A549 (cell line): ENCODE measurements around the gene MED4.

ENCODE experiments used
- GATA3 ChIP-seq: IDR thresholded peaks from 2 replicates; pipeline ENCODE4 v1.6.1; 2012; ENCODE audit warnings: borderline replicate concordance
- HDAC2 ChIP-seq: fragments of 200-600 bp; sonication (generic); IDR thresholded peaks from 2 replicates; pipeline ENCODE4 v1.6.1; 2016
- HOXA7 ChIP-seq: fragments of 250-450 bp; sonication (Bioruptor Pico); IDR thresholded peaks from 2 replicates; pipeline ENCODE4 v1.5.0; 2020; ENCODE audit warnings: mild to moderate bottlenecking, moderate library complexity
- KDM5A ChIP-seq: fragments of 200-600 bp; sonication (generic); IDR thresholded peaks from 2 replicates; pipeline ENCODE4 v1.6.1; 2016; ENCODE audit warnings: antibody characterized with exemption, mild to moderate bottlenecking
- POLR2A ChIP-seq: IDR thresholded peaks from 2 replicates; pipeline ENCODE4 v1.6.1; 2012; ENCODE audit warnings: mild to moderate bottlenecking, low read length
- SMC3 ChIP-seq: fragments of >200 bp; sonication (Bioruptor Twin); formaldehyde crosslinking; IDR thresholded peaks from 3 replicates; pipeline ENCODE4 v1.6.1; 2018; ENCODE audit warnings: inconsistent platforms
- ZFP36 ChIP-seq: fragments of 450-650 bp; IDR thresholded peaks from 2 replicates; pipeline ENCODE4 v1.6.1; 2014; ENCODE audit warnings: borderline replicate concordance; ENCODE audit not compliant: partially characterized antibody
- TF ChIP-seq, protein P1 (sequence below): fragments of >200 bp; sonication (Bioruptor Twin); formaldehyde crosslinking; IDR thresholded peaks from 3 replicates; pipeline ENCODE4 v1.5.1; 2016
- TF ChIP-seq, protein P2 (sequence below): fragments of >200 bp; sonication (Bioruptor Twin); formaldehyde crosslinking; IDR thresholded peaks from 3 replicates; pipeline ENCODE4 v1.6.1; 2016
- TF ChIP-seq, protein P3 (sequence below): fragments of 450-650 bp; IDR thresholded peaks from 2 replicates; pipeline ENCODE4 v1.6.1; 2014; ENCODE audit warnings: antibody characterized with exemption
- TF ChIP-seq, protein P4 (sequence below): fragments of 150-350 bp; IDR thresholded peaks from 2 replicates; pipeline ENCODE4 v1.6.1; 2014; ENCODE audit warnings: low read depth, mild to moderate bottlenecking, low read length

DNA sequence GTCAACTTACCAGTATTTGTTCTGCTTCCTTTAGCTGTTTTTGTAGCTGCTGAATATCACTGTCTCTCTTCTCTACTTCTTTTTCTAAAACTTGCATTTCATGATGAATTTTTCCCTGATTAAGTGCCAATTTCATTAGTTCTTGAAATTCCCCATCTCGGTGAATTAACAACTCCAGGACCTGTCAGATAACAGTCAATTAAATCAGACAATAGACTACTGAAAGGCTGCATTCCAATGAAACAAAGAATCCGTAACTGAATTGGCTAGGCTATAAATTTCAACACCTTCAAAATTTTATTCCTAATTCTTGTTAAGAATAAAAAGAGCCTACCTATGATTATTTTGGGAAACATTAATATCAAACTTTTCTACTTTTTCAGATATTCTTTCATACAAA, 8.6 kb downstream of the MED4 start:
- TF ChIP-seq ZFP36 (no peak), HDAC2 (no peak), KDM5A (no peak), HOXA7 (CRISPR knock-in tag) (no peak), GATA3 (no peak), SMC3 (no peak), POLR2A (no peak)
- TF ChIP-seq, protein P1, sequence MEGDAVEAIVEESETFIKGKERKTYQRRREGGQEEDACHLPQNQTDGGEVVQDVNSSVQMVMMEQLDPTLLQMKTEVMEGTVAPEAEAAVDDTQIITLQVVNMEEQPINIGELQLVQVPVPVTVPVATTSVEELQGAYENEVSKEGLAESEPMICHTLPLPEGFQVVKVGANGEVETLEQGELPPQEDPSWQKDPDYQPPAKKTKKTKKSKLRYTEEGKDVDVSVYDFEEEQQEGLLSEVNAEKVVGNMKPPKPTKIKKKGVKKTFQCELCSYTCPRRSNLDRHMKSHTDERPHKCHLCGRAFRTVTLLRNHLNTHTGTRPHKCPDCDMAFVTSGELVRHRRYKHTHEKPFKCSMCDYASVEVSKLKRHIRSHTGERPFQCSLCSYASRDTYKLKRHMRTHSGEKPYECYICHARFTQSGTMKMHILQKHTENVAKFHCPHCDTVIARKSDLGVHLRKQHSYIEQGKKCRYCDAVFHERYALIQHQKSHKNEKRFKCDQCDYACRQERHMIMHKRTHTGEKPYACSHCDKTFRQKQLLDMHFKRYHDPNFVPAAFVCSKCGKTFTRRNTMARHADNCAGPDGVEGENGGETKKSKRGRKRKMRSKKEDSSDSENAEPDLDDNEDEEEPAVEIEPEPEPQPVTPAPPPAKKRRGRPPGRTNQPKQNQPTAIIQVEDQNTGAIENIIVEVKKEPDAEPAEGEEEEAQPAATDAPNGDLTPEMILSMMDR: no peak
- TF ChIP-seq, protein P2, sequence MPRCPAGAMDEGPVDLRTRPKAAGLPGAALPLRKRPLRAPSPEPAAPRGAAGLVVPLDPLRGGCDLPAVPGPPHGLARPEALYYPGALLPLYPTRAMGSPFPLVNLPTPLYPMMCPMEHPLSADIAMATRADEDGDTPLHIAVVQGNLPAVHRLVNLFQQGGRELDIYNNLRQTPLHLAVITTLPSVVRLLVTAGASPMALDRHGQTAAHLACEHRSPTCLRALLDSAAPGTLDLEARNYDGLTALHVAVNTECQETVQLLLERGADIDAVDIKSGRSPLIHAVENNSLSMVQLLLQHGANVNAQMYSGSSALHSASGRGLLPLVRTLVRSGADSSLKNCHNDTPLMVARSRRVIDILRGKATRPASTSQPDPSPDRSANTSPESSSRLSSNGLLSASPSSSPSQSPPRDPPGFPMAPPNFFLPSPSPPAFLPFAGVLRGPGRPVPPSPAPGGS: no peak
- TF ChIP-seq, protein P3, sequence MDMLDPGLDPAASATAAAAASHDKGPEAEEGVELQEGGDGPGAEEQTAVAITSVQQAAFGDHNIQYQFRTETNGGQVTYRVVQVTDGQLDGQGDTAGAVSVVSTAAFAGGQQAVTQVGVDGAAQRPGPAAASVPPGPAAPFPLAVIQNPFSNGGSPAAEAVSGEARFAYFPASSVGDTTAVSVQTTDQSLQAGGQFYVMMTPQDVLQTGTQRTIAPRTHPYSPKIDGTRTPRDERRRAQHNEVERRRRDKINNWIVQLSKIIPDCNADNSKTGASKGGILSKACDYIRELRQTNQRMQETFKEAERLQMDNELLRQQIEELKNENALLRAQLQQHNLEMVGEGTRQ: no peak
- TF ChIP-seq, protein P4, sequence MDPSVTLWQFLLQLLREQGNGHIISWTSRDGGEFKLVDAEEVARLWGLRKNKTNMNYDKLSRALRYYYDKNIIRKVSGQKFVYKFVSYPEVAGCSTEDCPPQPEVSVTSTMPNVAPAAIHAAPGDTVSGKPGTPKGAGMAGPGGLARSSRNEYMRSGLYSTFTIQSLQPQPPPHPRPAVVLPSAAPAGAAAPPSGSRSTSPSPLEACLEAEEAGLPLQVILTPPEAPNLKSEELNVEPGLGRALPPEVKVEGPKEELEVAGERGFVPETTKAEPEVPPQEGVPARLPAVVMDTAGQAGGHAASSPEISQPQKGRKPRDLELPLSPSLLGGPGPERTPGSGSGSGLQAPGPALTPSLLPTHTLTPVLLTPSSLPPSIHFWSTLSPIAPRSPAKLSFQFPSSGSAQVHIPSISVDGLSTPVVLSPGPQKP: no peak
